Heart left ventricle (tissue), 16 donors: ENCODE measurements around the gene IGF2BP3. TPM values are rescaled to one million over a fixed set of nuclear protein-coding genes. Genes with fewer than 3 reads are reported as not detected.
"Not testable (repeated sequence)": the region's sequence is repeated elsewhere in the genome, so short reads cannot be mapped to it uniquely, and the experiment has no call there.

Experiments used
- ATAC-seq, 4 donors: fragments of 200-7000 bp; cut with Tn5 transposase; one replicate each; pipeline ENCODE4 v1.9.1; 2020 to 2022; ENCODE audit warnings: moderate library complexity in 4 of 4, mild to moderate bottlenecking in 3 of 4, moderate number of reproducible peaks in 1 of 4
- DNase-seq, 5 donors: peaks; one replicate each; pipeline ENCODE4 v3.0.0-alpha.2; 2020
- H3K27ac ChIP-seq, 12 donors: fragments of 200-600 bp; sonication (generic) in 4 of 12; one replicate each; pipeline versions ENCODE4 v1.5.0 to v1.8.0; 2016 to 2022; ENCODE audit warnings: mild to moderate bottlenecking in 2 of 12
- H3K27me3 ChIP-seq, 9 donors: fragments of 200-600 bp; sonication (generic) in 2 of 9; one replicate each; pipeline versions ENCODE4 v1.5.1 to v1.8.0; 2016 to 2022; ENCODE audit warnings: mild to moderate bottlenecking in 3 of 9
- H3K36me3 ChIP-seq, 9 donors: fragments of 200-600 bp; sonication (generic) in 2 of 9; one replicate each; pipeline versions ENCODE4 v1.5.0 to v1.8.0; 2018 to 2022; ENCODE audit warnings: mild to moderate bottlenecking in 2 of 9
- H3K4me1 ChIP-seq, 12 donors: fragments of 200-600 bp; sonication (generic) in 4 of 12; one replicate each; pipeline versions ENCODE4 v1.5.0 to v1.8.0; 2016 to 2022; ENCODE audit warnings: mild to moderate bottlenecking in 3 of 12
- H3K4me3 ChIP-seq, 12 donors: fragments of 200-600 bp; sonication (generic) in 4 of 12; one replicate each; pipeline versions ENCODE4 v1.5.0 to v1.8.0; 2017 to 2022; ENCODE audit warnings: mild to moderate bottlenecking in 9 of 12, moderate library complexity in 4 of 12
- H3K9me3 ChIP-seq, 12 donors: fragments of 200-600 bp; sonication (generic) in 4 of 12; one replicate each; pipeline versions ENCODE4 v1.5.0 to v1.8.0; 2016 to 2022; ENCODE audit warnings: mild to moderate bottlenecking in 1 of 12
- CTCF ChIP-seq, 12 donors: fragments of 200-600 bp; sonication (generic) in 4 of 12; IDR thresholded peaks; one replicate each; pipeline versions ENCODE4 v1.5.0 to v1.8.0; 2018 to 2022; ENCODE audit warnings: antibody characterized with exemption in 12 of 12, mild to moderate bottlenecking in 5 of 12
- POLR2A ChIP-seq, 2 donors: fragments of 450-650 bp; IDR thresholded peaks; one replicate each; pipeline ENCODE4 v1.6.1; 2017; ENCODE audit warnings: antibody characterized with exemption in 2 of 2, mild to moderate bottlenecking in 2 of 2, moderate library complexity in 2 of 2
- WGBS, 4 donors: extraction: QIAGEN DNeasy Blood & Tissue Kit in 2 of 4; methylation state at CpG; one replicate each; pipeline versions ENCODE4 v1.1.5 to v1.1.7; 2013 to 2018; 5-methylcytosine and 5-hydroxymethylcytosine counted together
- intact Hi-C, 10 donors: fragments of 100-400 bp; cut with DNase I; formaldehyde crosslinking; loops; one replicate each; pipeline versions ENCODE4 v1.11.1 to v1.14.2; 2022
- polyA plus RNA-seq, 2 donors: library from polyadenylated mRNA; stranded (reverse); fragments of 200-250 nt; gene quantifications; one replicate each; pipeline ENCODE4 v1.2.3, GENCODE V29; 2013
- total RNA-seq, 9 donors: library from RNA; depleted of rRNA in 2 of 9; stranded (reverse); fragments of >200 nt in 2 of 9; fragmentation: NEBNext Ultra II Directional in 3 of 9; extraction: Animal tissue kit (Norgen Biotek cat#: 25700) in 3 of 9; gene quantifications; one replicate each; pipeline versions ENCODE4 v1.1.0 to v1.2.4, GENCODE V29; 2016 to 2023
- donor health status: ischemic (EF 13 %, LVEDD 7.1; RV severe dilation, severe dysfunction).
- donor health status: healthy with polysubstance abuse.
- donor health status: DM: no; HTN: yes; CAD: no.
- donor health status: DM: no; HTN: no; CAD: no.
- donor health status: ischemic (EF 25% LVEDD 6.9; RV normal size, moderate dysfunction).
- donor health status: ischemic (EF 25% LVEDD 5.7; RV mildly dilated, moderate dysfunction).
- donor health status: healthy.
- donor health status: DM: yes; HTN: yes; CAD: no.
- donor health status: ischemic (EF 35%, LVEDD 5.7; RV mildly dilated, moderate dysfunction).
- donor health status: nonischemic (EF 11% LVEDD 7.7; RV severe dilation, severe dysfunction).
- donor health status: DM: yes; HTN: yes; CAD: no.
- donor health status: PGD.
- donor health status: ischemic (EF 29% LVEDD 5.4; RV normal size, mild dysfunction).
- donor health status: nonischemic (EF 23%, LVEDD 6.1; RV moderate dilation, normal function).

The IGF2BP3 gene
- total and polyA plus RNA-seq, 11 donors = 0.27 to 2.2 (median 0.50) TPM; not detected in 5

GRCh38 chr7:23410446-23411183 is 59.7 kb downstream of the IGF2BP3 start:
- Histone ChIP-seq H3K27me3 (peaks cover 0 to 10% (median 0%) of the 10 kb centered on the region in 9 donors), H3K36me3 (no peaks in the 10 kb centered on the region), H3K4me1 (no peaks in the 10 kb centered on the region), H3K27ac (no peak overlapping the region), H3K4me3 (no peak overlapping the region), H3K9me3 (peaks cover 0 to 2% (median 0%) of the 10 kb centered on the region in 12 donors)
- intact Hi-C loops = no loop called here
- ATAC-seq (no peak), DNase-seq (no peak)
- TF ChIP-seq POLR2A (IDR thresholded peaks at IDR 0.05) (no peak), CTCF (IDR thresholded peaks at IDR 0.05) (no peak)
- 59 to 67% (median 61%) methylated on average over 7 of the region's 7 CpGs for WGBS, 4 donors

GRCh38 chr7:23406564-23406963 is 63.7 kb downstream of the IGF2BP3 start:
- H3K36me3 ChIP-seq, DNase-seq, intact Hi-C loops, H3K27ac ChIP-seq, ATAC-seq, H3K27me3 ChIP-seq, H3K9me3 ChIP-seq, H3K4me3 ChIP-seq, H3K4me1 ChIP-seq: not testable (repeated sequence)
- 94 to 97% (median 96%) methylated on average over 2 of the region's 2 CpGs for WGBS, 4 donors

GRCh38 chr7:23405240-23405618 is 65.1 kb downstream of the IGF2BP3 start:
- TF ChIP-seq CTCF (IDR thresholded peaks at IDR 0.05) (no peak), POLR2A (IDR thresholded peaks at IDR 0.05) (no peak)
- DNase-seq (no peak), ATAC-seq (no peak)
- Histone ChIP-seq H3K4me1 (no peaks in the 10 kb centered on the region), H3K9me3 (peaks cover 0 to 2% (median 0%) of the 10 kb centered on the region in 12 donors), H3K4me3 (no peak overlapping the region), H3K27me3 (no peaks in the 10 kb centered on the region), H3K27ac (no peak overlapping the region), H3K36me3 (no peaks in the 10 kb centered on the region)
- intact Hi-C loops = no loop called here
- WGBS, 4 donors = 88 to 94% (median 92%) methylated on average over 3 of the region's 3 CpGs

DNA sequence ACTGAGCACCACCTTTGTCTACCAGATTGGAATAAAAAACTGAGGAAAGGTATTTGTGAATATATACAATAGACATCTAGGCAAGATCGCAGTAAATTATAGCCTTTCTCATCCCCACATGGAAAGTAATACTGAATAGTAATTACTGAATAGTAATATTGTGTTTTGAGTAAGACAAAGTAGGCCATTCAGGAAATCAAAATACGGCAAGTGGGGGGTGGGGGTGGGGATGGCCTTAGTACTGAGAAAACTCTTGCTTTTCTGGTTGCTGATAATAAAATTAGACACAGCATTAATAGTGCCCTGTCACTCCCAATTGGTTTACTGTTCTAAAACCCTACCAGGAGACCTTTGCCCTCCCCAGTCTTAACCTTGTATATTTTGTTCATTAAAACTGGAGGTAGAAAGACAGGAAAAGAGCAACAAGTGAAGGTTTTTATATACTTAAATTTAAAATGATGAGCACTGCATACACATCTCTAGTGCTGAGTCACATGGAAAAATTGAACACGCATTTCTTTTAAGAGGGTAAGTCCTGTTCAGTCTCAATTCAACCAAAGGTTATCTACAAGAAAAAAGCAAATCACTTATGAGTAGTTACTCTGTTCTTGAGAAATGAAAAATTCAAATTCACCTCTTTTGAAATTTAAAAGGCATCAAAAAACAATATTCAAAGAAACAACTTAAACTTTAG is 65.6 kb downstream of the IGF2BP3 start:
- no peak overlapping the region for H3K4me3 ChIP-seq
- H3K27me3 ChIP-seq = no peaks in the 10 kb centered on the region
- 83 to 89% (median 84%) methylated on average over 3 of the region's 3 CpGs for WGBS, 4 donors
- peaks cover 0 to 2% (median 0%) of the 10 kb centered on the region in 12 donors for H3K9me3 ChIP-seq
- TF ChIP-seq POLR2A (IDR thresholded peaks at IDR 0.05) = no peak
- no peak for TF ChIP-seq CTCF (IDR thresholded peaks at IDR 0.05)
- intact Hi-C loops = no loop called here
- no peak for DNase-seq
- no peak overlapping the region for H3K27ac ChIP-seq
- no peaks in the 10 kb centered on the region for H3K36me3 ChIP-seq
- ATAC-seq = no peak
- H3K4me1 ChIP-seq = no peaks in the 10 kb centered on the region
